BJ (cell line): Measurements from ENCODE around the gene TRAPPC1. TPM values are rescaled to one million over a fixed set of nuclear protein-coding genes. Genes with fewer than 3 reads are reported as not detected.

Experiments used
- CTCF ChIA-PET: fragments of 350-600 bp; formaldehyde crosslinking; extraction: SDS; loops from one replicate; lab custom pipeline; 2021; ENCODE audit warnings: antibody characterized with exemption, inconsistent platforms; lab: Yijun Ruan, JAX
- POLR2A ChIA-PET: fragments of 300-600 bp; sonication (Branson Sonifier 250); formaldehyde crosslinking; extraction: SDS; loops from one replicate; lab custom pipeline; 2021; ENCODE audit warnings: antibody characterized with exemption; lab: Charles Lee
- DNase-seq: peaks from one replicate; pipeline ENCODE4 v3.0.0-alpha.2; 2011; ENCODE audit warnings: low read depth
- H3K27me3 ChIP-seq: 2 replicates; pipeline ENCODE4 v1.6.0; 2011; ENCODE audit warnings: low read length; ENCODE audit not compliant: control insufficient read depth, insufficient read depth
- H3K36me3 ChIP-seq: 2 replicates; pipeline ENCODE4 v1.5.1; 2011; ENCODE audit warnings: low read length; ENCODE audit not compliant: control insufficient read depth, insufficient read depth
- H3K4me3 ChIP-seq: 2 replicates; pipeline ENCODE4 v1.5.1; 2011; ENCODE audit warnings: low read depth, mild to moderate bottlenecking, control low read depth, low read length
- polyA minus RNA-seq: library from RNA; depleted of rRNA, polyadenylated mRNA; stranded (reverse); fragments of >200 nt; gene quantifications from 2 replicates; pipeline ENCODE4 v1.2.3, GENCODE V29; 2011; rRNA and poly(A)+ RNA removed
- polyA plus RNA-seq: library from polyadenylated mRNA; depleted of rRNA; stranded (reverse); fragments of >200 nt; gene quantifications from 2 replicates; pipeline ENCODE4 v1.2.3, GENCODE V29; 2011; rRNA removed
- TF ChIP-seq, protein P1 (sequence below): IDR thresholded peaks from 2 replicates; pipeline ENCODE4 v1.5.1; 2011; ENCODE audit warnings: low read depth, mild to moderate bottlenecking, control low read depth, inconsistent platforms, low read length, moderate library complexity; ENCODE audit not compliant: insufficient read depth

TRAPPC1 gene
- 204 and 264 TPM in 2 replicates for polyA plus RNA-seq
- polyA minus RNA-seq = 106 and 150 TPM in 2 replicates

DNA sequence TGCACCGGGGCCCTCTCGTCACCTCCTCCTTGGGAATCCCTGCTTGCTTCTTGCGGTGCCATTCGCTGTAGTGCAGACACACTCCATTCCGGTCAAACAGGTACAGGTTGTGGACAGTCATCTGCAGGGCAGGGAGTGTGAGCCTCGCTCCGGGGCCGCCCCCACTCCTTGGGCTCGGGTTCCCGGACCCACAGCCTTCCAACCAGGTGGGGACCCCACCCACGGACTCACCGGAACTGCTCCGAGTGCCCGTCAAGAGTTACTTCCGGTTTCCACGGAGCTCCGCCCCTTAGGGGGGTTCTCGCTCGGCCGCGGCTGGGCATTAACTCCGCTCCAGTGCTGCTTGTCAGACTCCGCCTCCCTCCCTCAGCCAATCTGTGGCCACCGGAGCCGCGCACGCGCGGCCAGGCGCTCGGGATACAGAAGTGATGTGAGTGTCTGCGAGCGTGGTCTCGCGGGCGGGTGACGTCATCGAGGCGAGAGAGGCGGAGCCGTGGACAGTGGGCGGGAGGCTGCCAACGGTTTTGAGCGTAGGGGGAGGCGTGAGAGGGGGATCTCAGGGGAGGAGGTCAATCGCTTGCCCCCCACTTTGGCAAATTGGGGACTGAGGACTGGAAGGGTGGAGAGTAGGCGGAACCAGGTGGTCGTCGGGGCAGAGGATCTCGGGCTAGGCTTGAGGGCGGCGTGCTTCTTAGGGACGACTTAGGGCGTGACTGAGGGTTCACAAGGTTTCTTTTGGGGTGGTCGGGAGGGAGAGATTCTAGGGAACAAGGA lies at the start of gene TRAPPC1, which contains the start of gene CNTROB:
TRAPPC1 (minus strand) TSS at position 238 of the 774 bp plus-strand sequence; CDS start at position 121, 117 bp downstream.
CNTROB (plus strand) TSS at position 498 of the 774 bp plus-strand sequence. CDS start 874 bp downstream, outside the sequence.
- Histone ChIP-seq H3K4me3 (peak within 1 kb of the TSS; percentile 68), H3K27me3 (no peaks in the 10 kb centered on the region), H3K36me3 (peaks cover 1% of the 10 kb centered on the region)
- TF ChIP-seq, protein P1, sequence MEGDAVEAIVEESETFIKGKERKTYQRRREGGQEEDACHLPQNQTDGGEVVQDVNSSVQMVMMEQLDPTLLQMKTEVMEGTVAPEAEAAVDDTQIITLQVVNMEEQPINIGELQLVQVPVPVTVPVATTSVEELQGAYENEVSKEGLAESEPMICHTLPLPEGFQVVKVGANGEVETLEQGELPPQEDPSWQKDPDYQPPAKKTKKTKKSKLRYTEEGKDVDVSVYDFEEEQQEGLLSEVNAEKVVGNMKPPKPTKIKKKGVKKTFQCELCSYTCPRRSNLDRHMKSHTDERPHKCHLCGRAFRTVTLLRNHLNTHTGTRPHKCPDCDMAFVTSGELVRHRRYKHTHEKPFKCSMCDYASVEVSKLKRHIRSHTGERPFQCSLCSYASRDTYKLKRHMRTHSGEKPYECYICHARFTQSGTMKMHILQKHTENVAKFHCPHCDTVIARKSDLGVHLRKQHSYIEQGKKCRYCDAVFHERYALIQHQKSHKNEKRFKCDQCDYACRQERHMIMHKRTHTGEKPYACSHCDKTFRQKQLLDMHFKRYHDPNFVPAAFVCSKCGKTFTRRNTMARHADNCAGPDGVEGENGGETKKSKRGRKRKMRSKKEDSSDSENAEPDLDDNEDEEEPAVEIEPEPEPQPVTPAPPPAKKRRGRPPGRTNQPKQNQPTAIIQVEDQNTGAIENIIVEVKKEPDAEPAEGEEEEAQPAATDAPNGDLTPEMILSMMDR = no peak
- peak; percentile 97 for DNase-seq
- ChIA-PET CTCF (interaction anchor here (0.6 to 4.9 kb wide), 17 partner anchors 10 to 189 kb away, joined by 3 to 46 read pairs (median 4); partner anchors contain the start of gene RNF227), POLR2A (interaction anchor here (0.6 to 1.0 kb wide), 2 partner anchors 43 to 454 kb away, joined by 3 to 5 read pairs; no protein-coding TSS in a partner anchor)

DNA sequence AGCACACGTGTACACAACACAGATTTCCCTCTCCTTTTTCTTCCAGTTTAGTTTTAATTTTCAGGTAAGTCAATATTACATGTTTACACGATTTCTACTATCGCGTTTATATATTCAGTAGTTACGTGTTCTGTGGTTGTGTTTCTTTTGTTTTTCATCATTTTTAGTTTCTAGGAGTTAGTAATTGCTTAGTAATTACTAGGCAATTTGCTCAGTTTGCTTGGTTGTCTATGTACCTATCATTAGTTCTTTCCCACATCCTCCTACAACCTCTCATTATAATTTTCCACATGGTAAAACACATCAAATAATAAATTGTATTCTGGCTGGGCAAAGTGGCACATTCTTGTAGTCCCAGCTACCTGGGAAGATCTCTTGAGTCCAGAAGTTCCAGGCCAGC lies 46.1 kb upstream of the TRAPPC1 start:
- TF ChIP-seq, protein P1 = no peak
- H3K36me3 ChIP-seq = no peaks in the 10 kb centered on the region
- no peaks in the 10 kb centered on the region for H3K27me3 ChIP-seq
- POLR2A ChIA-PET = no interaction called here
- DNase-seq = no peak
- no peak overlapping the region for H3K4me3 ChIP-seq
- CTCF ChIA-PET = interaction anchor here (5.3 kb wide), 1 partner anchor 12 kb away, joined by 50 read pairs; no protein-coding TSS in a partner anchor

DNA sequence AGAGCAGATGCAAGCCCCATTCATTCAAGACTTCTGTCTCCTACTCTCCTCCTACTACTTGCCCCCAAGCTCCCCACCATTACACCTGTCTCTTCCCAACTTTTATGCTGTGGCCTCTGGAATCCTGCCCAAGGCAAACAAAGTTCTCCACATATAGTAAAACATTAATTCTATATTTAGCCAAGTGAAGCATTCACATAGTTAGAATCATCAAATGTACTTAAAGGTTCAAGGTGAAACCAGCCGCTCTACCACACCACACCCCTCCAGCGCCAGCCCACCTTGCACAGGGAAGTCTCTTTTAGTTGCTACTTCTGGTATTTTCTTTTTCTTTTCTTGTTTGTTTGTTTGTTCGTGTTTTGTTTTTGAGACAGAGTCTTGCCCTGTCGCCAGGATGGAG lies 45.3 kb upstream of the TRAPPC1 start:
- TF ChIP-seq, protein P1 = no peak
- Histone ChIP-seq H3K4me3 (no peak overlapping the region), H3K27me3 (peaks cover 1% of the 10 kb centered on the region; the same call in 1 of the 2 replicates), H3K36me3 (no peaks in the 10 kb centered on the region)
- ChIA-PET CTCF (interaction anchor here (1.4 kb wide), 1 partner anchor 12 kb away, joined by 5 read pairs; no protein-coding TSS in a partner anchor), POLR2A (no interaction called here)
- DNase-seq = no peak

- no peak for DNase-seq
- Histone ChIP-seq H3K27me3 (peaks cover 4% of the 10 kb centered on the region), H3K4me3 (no peak overlapping the region), H3K36me3 (no peaks in the 10 kb centered on the region)
- CTCF ChIA-PET = interaction anchor here (1.0 kb wide), 1 partner anchor 14 kb away, joined by 3 read pairs; no protein-coding TSS in a partner anchor
- POLR2A ChIA-PET = no interaction called here
- TF ChIP-seq, protein P1 = no peak
Observed at GRCh38 chr17:7974638-7975131, 42.9 kb upstream of the TRAPPC1 start.

DNA sequence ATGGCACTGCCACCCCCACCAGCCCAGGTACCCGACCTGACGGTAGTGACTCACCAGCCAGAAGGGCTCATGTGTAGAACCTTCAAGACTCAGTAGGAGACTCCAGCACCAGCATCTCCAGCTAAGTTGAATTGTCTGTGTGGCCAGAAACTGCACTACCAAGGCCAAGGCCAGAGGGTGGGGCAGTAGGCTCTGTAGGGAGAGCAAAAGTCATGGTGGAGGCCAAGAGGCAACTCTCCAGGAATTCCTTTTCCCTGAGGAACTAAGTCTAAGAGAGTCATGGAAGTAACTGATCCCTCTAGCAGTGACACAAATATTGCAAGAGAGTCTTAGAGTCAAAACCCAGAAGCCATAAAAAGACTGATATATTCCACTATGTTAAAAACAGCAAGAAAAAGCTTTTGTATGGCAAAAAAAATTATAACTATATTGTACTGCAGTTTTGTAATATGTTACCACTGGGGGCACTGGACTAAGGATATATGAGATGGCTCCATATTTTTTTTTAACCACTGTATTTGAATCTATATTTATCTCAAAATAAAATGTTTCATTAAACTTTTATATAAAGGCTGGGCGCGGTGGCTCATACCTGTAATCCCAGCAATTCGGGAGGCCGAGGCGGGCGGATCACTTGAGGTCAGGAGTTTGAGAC lies 40.5 kb upstream of the TRAPPC1 start:
- TF ChIP-seq, protein P1 = no peak; the same call in none of the 2 replicates
- H3K36me3 ChIP-seq = no peaks in the 10 kb centered on the region
- DNase-seq = no peak
- POLR2A ChIA-PET = no interaction called here
- H3K27me3 ChIP-seq = peaks cover 4% of the 10 kb centered on the region
- H3K4me3 ChIP-seq = no peak overlapping the region
- CTCF ChIA-PET = interaction anchor here (0.6 to 4.0 kb wide), 12 partner anchors 9 to 318 kb away, joined by 3 to 11 read pairs (median 4); no protein-coding TSS in a partner anchor
